Muscle of leg (tissue), 11 donors: Measurements from ENCODE around the gene PRRG3. TPM values are rescaled to one million over a fixed set of nuclear protein-coding genes. Genes with fewer than 3 reads are reported as not detected.
A peak's percentile ranks its signal among the peaks of the same experiment; 100 is the strongest.

ENCODE experiments used
- DNase-seq: peaks from one replicate; pipeline ENCODE4 v3.0.0; 2013
- H3K27ac ChIP-seq: one replicate; pipeline ENCODE4 v1.5.1; 2013; ENCODE audit warnings: mild to moderate bottlenecking, low read length, control low read depth
- H3K27me3 ChIP-seq: one replicate; pipeline ENCODE4 v1.6.1; 2013; ENCODE audit warnings: low read length; ENCODE audit not compliant: control insufficient read depth, insufficient read depth
- H3K36me3 ChIP-seq: one replicate; pipeline ENCODE4 v1.6.1; 2013; ENCODE audit warnings: low read length; ENCODE audit not compliant: control insufficient read depth, insufficient read depth
- H3K4me1 ChIP-seq: one replicate; pipeline ENCODE4 v1.6.1; 2013; ENCODE audit warnings: low read length; ENCODE audit not compliant: control insufficient read depth, insufficient read depth
- H3K4me3 ChIP-seq: one replicate; pipeline ENCODE4 v1.5.1; 2013; ENCODE audit warnings: low read length, control low read depth
- H3K9me3 ChIP-seq: replicated peaks from 2 replicates; pipeline ENCODE4 v1.6.1; 2013; ENCODE audit warnings: low read depth, low read length; ENCODE audit not compliant: control insufficient read depth
- WGBS: methylation state at CpG from one replicate; pipeline ENCODE4 v1.1.5; 2013; ENCODE audit warnings: missing lambda C conversion rate; ENCODE audit not compliant: insufficient coverage; 5-methylcytosine and 5-hydroxymethylcytosine counted together
- polyA plus RNA-seq, 8 donors: library from polyadenylated mRNA; unstranded; fragments of 120-200 nt; gene quantifications; one replicate each; pipeline versions ENCODE4 v1.2.1 to v1.2.3, GENCODE V29; 2013; ENCODE audit warnings: inconsistent platforms in 1 of 8, low replicate concordance in 1 of 8; ENCODE audit not compliant: insufficient read length in 8 of 8, insufficient read depth in 1 of 8
- total RNA-seq: library from RNA; stranded (reverse); fragments of 120-200 nt; gene quantifications from one replicate; pipeline ENCODE4 v1.2.4, GENCODE V29; 2013

The PRRG3 gene
- total and polyA plus RNA-seq, 9 donors = 12.6 to 41.4 (median 27.7) TPM

DNA sequence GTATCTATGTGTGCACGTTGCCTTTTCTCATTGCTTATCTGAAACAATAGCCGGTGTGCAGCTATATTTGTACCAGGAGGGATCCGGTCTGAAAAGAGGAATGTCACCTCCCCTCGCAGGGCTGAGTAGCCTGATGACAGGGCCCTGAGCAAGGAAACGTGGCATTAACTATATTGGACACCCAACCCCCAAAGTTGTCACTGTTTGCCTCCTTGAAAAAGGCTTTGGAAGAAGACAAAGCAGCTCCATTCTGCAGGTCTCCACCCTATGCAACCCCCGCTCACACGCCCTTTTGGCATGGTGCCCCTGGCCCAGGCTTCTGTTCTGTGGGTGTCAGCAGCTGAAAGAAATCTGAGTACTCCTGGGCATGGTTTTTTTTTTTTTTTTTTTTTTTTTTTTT lies 8.2 kb downstream of the PRRG3 start:
- peaks cover 22% of the 10 kb centered on the region for H3K36me3 ChIP-seq
- peak overlapping the region; percentile 79 for H3K27ac ChIP-seq
- no peaks in the 10 kb centered on the region for H3K9me3 ChIP-seq
- peaks cover 23% of the 10 kb centered on the region for H3K27me3 ChIP-seq
- 0% methylated on average over 2 of the region's 7 CpGs for WGBS
- H3K4me3 ChIP-seq = no peak overlapping the region
- DNase-seq = peak; percentile 84
- peaks cover 40% of the 10 kb centered on the region for H3K4me1 ChIP-seq

DNA sequence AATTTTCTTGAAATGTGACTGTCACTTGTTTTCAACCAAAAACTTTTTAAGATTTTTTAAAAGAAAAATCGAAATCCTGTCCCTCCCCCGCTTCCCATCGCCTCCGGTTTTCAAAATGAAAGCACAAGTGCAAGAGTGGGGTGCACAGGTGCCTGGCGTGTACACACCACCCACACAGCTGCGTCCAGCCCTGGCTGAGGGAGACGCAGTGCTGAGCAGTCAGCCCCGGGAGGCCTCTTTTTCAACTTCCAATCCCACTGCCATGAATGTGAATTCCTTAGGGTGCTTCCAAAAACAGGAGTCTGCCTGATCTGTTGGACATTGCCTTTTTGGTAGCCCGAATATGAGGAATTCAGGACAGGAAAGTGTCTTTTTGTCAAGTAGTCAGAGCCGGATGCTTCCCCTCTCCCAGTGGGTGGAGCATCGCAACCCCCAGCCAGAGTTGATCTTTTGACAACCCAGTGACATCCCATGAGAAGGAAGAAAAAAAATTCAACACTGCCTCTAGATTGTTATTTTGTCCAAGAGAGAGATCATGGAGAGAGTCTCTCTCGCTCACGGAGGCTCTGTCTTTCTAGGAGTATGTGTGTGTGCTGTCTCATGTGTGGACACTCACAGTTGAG lies 8.9 kb downstream of the PRRG3 start:
- WGBS = 38% methylated on average over 7 of the region's 13 CpGs
- peak overlapping the region; percentile 79 for H3K27ac ChIP-seq
- DNase-seq = peak; percentile 43

DNA sequence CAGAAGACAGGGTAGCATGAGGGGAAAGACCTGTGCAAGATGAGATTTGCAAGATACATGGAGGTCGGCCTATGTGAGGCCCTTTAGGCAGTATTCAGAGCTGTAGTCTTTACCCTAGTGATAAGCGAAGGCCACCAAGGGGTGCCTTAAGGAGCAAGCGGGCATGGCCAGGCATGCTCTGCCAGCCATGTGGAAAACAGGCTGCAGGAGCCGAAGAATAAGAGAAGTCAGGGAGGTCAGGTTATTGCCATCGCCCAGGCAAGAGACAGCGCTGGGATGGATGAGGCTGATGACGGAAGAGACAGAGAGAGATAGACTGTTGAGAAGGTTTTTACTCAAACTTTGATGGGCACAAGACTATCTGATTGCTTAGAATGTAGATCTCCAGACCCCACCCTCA lies 13.6 kb downstream of the PRRG3 start:
- no peak overlapping the region for H3K27ac ChIP-seq
- no peak overlapping the region for H3K4me3 ChIP-seq
- H3K27me3 ChIP-seq = peaks cover 28% of the 10 kb centered on the region
- WGBS = 85% methylated on average over 7 of the region's 7 CpGs
- no peaks in the 10 kb centered on the region for H3K36me3 ChIP-seq
- no peaks in the 10 kb centered on the region for H3K9me3 ChIP-seq
- DNase-seq = no peak
- peaks cover 40% of the 10 kb centered on the region for H3K4me1 ChIP-seq

More for the DNA sequence above, 8.9 kb downstream of the PRRG3 start:
- Histone ChIP-seq H3K27me3 (peaks cover 20% of the 10 kb centered on the region), H3K4me3 (no peak overlapping the region), H3K36me3 (peaks cover 18% of the 10 kb centered on the region), H3K9me3 (no peaks in the 10 kb centered on the region), H3K4me1 (peaks cover 40% of the 10 kb centered on the region)

DNA sequence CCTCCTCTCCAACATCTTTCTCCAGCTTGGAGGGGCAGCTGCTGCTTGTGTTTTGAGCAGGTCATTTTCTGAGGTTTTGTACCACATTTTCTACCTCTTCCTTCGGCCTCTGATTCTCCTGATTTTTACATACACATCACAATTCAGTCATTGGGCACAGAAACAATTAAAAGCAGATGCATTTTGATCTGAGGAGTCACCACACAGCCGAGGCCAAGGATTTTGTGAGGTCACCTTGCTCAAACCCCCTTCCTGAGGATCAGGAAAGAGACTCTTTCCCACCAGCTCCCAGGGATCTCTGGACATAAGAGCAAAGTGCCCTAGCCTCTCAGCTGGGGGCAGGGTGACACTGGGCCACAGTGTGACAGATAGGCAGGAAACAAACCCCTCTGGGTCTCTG lies 15.2 kb downstream of the PRRG3 start:
- WGBS = 30% methylated on average over 1 of the region's 2 CpGs

DNA sequence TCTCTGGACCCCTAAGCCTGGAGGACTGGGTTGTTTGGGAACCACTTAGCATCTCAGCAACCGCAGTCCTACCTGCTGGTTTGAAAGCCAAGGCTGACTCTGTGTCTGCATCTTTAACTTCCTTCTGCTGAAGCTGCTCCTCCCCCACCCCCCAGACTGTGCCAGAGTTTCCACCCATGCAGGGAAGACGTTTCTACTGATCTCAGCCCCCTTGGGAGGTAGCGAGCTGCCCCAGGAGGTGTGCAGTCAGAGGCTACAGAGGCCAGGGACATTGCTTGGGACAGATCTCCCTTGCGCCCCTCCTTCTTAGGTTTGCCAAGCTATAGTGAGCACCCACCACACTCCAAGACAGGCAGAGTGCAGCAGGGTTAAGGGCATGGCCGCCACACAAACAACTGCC lies 15.9 kb downstream of the PRRG3 start:
- WGBS = 53% methylated on average over 5 of the region's 5 CpGs
- Histone ChIP-seq H3K4me3 (no peak overlapping the region), H3K36me3 (no peaks in the 10 kb centered on the region), H3K9me3 (no peaks in the 10 kb centered on the region), H3K4me1 (peaks cover 43% of the 10 kb centered on the region), H3K27ac (peak overlapping the region; percentile 70), H3K27me3 (peaks cover 27% of the 10 kb centered on the region)
- DNase-seq = no peak

More for the DNA sequence above, 15.2 kb downstream of the PRRG3 start:
- H3K27me3 ChIP-seq = peaks cover 21% of the 10 kb centered on the region
- no peaks in the 10 kb centered on the region for H3K36me3 ChIP-seq
- no peak overlapping the region for H3K27ac ChIP-seq
- H3K4me1 ChIP-seq = peaks cover 41% of the 10 kb centered on the region
- DNase-seq = no peak
- H3K9me3 ChIP-seq = no peaks in the 10 kb centered on the region
- H3K4me3 ChIP-seq = no peak overlapping the region

DNA sequence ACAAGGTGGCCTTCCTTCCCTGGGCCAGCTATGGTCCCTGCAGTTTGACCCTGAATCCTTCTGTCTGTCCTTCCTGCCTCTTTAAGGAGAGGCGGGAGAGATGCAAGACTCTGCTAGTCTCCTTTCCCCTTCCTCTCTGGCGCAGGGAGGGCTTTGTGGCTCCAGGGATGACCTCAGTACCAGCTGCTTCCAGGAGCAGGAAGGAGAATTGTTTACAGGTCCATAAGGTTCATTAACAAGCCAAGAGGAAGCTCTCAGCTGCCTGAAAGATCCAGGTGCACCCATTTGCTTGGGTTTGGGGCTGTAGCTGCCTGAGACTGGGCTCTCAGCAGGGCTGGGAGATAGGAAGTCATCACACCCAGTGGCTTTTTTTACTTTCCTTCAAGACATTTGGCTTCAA lies 16.5 kb downstream of the PRRG3 start:
- Histone ChIP-seq H3K4me3 (no peak overlapping the region), H3K9me3 (no peaks in the 10 kb centered on the region), H3K36me3 (no peaks in the 10 kb centered on the region), H3K27ac (peak overlapping the region; percentile 70), H3K27me3 (peaks cover 27% of the 10 kb centered on the region), H3K4me1 (peaks cover 43% of the 10 kb centered on the region)
- peak; percentile 92 for DNase-seq
- WGBS = no CpG with 5 or more reads among the region's 2 CpGs

DNA sequence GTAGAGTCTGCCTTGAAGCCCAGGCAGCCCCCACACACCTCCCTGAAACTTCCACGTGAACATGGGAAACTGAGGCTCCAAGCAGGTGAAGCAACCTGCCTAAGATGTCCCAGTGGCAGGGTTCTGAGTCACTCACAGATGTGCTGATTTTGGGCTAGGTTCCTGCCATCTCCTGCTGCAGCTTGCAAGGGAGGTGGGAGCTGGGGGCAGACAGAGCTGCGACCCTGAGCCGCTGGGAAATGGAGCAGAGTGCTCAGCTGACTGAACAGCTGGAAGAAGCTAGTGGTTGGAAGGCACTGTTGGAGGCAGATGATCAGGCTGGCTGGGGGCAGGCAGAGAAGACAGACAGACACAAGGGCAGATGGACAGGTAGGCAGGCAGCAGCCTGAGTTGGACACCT lies 17.0 kb downstream of the PRRG3 start:
- DNase-seq = peak; percentile 28
- H3K27ac ChIP-seq = peak overlapping the region; percentile 36
- no peaks in the 10 kb centered on the region for H3K36me3 ChIP-seq
- no peak overlapping the region for H3K4me3 ChIP-seq
- H3K4me1 ChIP-seq = peaks cover 45% of the 10 kb centered on the region
- H3K27me3 ChIP-seq = peaks cover 27% of the 10 kb centered on the region
- no peaks in the 10 kb centered on the region for H3K9me3 ChIP-seq
- WGBS = 45% methylated on average over 3 of the region's 3 CpGs

DNA sequence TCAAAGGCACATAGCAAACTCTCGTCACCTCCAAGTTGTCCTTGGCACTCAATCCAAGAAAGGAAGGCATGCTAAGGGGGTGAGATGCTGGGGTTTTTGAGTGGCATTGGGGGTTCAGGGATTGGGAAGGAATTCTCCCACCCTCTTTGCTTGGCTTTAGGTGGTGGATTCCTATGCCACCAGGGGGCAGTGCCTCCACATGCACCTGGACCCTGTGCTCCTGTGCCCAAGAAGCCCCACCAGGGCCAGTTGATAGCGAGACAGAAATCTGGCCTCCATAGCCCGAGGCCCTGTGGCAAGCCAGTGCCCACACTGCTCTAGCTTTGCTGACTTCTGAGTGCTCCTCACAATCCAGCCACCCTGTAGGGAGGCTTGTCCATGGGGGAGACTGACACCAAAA lies 18.6 kb downstream of the PRRG3 start:
- Histone ChIP-seq H3K4me1 (peaks cover 46% of the 10 kb centered on the region), H3K36me3 (no peaks in the 10 kb centered on the region), H3K4me3 (no peak overlapping the region), H3K27ac (no peak overlapping the region), H3K9me3 (no peaks in the 10 kb centered on the region), H3K27me3 (peaks cover 27% of the 10 kb centered on the region)
- no peak for DNase-seq
- 60% methylated on average over 1 of the region's 3 CpGs for WGBS

DNA sequence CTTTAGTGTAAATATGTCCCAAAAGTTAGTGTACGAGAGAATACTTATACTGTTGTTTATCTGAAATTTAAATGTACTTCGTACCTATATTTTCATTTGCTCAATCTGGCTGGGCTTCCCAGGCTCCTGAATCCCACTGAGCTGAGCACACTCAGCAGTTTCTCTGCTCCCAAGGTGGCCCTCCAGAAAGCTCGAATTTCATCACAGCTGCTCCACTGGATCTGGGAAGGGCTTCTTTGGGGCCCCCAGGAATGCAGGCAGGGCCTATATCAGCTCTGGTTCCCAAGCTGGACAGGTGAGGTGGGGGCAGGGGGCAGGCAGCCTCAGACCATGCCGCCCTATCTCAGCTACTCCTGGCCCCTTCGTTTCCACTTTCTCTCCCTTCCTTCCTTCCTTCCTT lies 19.1 kb downstream of the PRRG3 start:
- WGBS = 0% methylated on average over 1 of the region's 5 CpGs
- DNase-seq = peak; percentile 48

DNA sequence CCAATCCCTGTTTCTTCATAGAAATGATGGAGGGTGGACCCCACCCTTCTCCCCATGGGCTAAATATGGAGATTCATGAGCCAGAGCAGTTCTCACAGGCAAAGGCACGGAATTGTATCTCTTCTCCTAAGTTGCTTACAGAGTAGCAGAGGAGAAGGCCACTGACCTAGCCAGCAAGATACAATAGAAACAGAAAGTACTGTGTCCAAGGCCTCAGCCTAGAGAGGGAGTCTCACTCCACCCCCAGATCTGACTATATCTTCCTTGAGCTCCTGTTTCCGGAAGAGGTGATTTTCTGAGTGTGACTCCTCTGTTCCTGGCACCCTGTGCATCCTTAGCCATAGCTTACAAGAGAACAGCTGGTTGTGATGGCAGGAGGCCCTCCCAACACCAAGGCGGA lies 20.5 kb downstream of the PRRG3 start, which contains the start of gene FATE1:
Gene FATE1 (plus strand): TSS at position 284 of the 400 bp plus-strand sequence. CDS start 85 bp downstream, at position 369.
- no CpG with 5 or more reads among the region's 3 CpGs for WGBS
- Histone ChIP-seq H3K4me3 (no peak within 1 kb of the TSS), H3K4me1 (peaks cover 40% of the 10 kb centered on the region), H3K27me3 (peaks cover 23% of the 10 kb centered on the region), H3K9me3 (no peaks in the 10 kb centered on the region), H3K36me3 (no peaks in the 10 kb centered on the region), H3K27ac (no peak within 1 kb of the TSS)
- DNase-seq = no peak

More for the DNA sequence above, 19.1 kb downstream of the PRRG3 start:
- Histone ChIP-seq H3K4me1 (peaks cover 46% of the 10 kb centered on the region), H3K27ac (no peak overlapping the region), H3K36me3 (no peaks in the 10 kb centered on the region), H3K9me3 (no peaks in the 10 kb centered on the region), H3K4me3 (no peak overlapping the region), H3K27me3 (peaks cover 27% of the 10 kb centered on the region)
